ENCODE measurements around the gene GET4.
"Not testable (repeated sequence)": the region's sequence is repeated elsewhere in the genome, so short reads cannot be mapped to it uniquely, and the experiment has no call there.

Gene GET4

DNA sequence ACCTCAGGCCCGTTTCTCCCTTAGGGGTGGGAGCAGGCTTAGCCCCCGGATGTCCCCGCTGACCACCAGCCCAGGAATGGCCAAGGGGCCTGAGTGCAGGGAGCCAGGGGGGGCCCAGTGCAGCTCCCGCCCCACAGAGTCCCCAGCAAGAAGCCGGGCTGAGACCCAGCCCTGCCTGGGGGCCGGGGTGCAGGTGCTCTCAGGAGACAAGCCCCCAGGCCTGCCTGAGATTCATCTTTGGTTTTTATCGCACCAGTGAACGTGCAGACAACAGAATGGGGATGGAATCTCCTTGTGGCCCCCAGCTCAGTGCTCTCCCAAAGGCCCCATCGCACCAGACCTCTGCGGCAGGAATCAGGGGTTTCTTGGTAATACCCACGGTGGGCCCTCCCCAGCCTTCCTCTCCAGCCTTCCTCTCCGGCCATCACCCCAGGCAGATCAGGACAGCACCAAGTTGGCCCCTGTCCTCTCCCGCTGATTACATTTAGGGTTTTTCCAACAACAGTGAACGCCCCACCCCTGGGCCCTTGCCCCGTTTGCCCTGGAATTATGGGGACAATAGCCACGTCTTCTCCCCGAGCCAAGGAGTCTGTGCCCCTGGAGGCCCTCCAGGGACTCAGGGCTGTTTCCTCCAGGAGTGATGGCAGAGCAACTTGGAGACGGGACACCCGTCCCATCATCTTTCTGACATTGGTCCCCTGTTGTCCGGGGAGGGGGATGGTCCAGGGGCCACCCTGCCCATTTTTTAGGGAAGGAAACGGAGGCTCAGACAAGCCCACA lies 55.7 kb downstream of the GET4 start:
- no peak for DNase-seq

DNA sequence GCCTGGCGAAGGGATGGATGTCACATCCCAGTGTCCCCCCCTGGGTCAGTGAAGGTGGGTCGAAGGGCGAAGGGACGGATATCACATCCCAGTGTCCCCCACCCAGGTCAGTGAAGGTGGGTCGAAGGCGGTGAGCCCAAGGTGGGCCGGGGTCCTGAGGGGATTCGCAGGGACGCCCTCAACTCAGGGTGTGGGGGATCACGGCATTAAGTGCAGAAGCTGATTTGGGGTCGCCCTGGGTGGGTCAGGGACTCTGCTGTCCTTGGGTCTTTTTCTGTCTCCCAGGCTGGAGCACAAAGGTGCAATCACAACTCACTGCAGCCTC lies 56.3 kb downstream of the GET4 start:
- no peak for DNase-seq

DNA sequence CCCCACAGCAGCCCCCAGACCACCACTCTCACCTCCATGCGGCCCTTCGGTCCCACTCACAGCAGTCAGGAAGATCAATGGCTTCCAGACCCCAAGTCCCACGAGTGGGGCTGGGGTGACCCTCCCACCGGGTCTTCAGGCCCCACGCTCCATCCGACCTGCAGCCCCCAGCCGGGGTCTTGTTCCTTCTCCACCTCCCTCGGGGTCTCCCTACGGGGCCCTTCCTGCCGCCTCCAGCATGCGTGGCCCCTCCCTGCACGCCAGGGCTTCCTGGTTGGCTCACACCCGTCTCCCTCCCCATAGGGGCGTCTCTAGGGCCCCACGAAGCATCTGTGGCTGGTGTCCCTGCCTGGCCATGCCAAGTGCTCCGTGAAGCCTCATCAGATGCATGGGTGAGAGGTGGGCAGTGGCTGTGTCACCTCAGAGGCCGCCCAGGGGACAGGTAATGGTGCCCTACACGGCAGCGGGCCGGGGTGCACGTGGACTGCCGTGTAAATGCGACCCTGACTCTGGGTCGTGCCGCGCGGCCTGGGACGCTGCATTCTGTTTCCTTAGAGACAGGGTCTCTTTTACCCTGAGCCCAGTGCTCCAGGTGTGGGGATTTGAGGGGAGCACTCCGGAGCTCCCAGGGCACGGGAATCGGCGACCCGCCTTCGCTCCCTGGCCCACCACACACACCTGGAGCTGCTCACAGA lies 58.3 kb downstream of the GET4 start:
- no peak for DNase-seq

GRCh38 chr7:935164-935873 lies 59.0 kb downstream of the GET4 start:
- DNase-seq = no peak

DNA sequence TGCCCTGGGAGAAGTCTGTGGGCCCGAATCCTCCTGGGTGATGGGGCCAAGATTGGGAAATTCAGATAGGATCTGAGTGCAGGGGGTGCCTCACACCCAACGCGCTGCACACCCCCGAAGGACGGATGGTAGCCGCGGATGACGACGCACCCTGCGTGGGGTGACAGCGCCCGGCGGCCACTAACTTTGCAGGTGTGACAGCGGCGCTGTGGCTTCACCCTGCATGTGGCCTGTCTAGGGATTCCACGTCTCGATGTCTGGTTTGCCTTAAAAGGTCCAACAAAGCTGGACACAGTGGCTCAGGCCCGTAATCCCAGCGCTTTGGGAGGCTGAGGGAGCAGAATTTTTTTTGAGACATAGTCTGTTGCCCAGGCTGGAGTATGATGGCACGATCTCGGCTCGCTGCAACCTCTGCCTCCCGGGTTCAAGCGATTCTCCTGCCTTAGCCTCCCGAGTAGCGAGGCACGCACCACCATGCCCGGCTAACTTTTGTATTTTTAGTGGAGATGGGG lies 59.6 kb downstream of the GET4 start:
- DNase-seq = no peak

DNA sequence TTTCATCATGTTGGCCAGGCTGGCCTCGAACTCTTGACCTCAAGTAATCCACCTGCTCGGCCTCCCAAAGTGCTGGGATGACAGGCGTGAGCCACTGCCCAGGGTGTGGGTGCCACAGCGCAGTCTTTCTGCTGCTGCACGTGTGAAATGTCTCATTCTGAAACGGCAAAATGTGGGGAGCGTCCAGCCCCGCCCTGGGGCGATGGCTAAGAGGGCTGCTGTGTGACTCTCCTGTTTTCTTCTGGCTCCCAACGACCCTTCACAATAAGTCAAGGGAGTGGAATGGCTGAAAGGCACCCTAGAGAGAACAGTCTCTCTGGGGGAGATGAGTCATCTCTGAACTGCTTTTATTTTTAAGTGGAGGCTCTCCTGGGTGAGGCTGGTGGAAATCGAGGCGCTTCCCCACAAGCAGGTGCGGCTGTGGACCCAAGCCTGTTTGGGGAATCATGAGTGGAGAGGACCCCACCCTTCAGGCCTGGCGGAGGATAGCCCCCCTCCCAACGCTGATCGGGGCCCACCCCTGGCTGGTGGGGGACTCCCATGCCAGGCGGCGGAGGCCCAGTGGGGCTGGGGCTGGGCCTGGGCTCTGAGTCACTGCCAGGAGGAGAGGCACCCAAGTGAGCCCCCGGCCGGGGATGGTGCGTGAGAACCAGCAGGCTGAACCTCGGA lies 60.2 kb downstream of the GET4 start:
- no peak for DNase-seq

- DNase-seq = no peak
Measured at GRCh38 chr7:937856-938484, 61.6 kb downstream of the GET4 start.

- DNase-seq = no peak
Measured at GRCh38 chr7:938546-939185, 62.3 kb downstream of the GET4 start.

GRCh38 chr7:939843-940242 lies 63.5 kb downstream of the GET4 start:
- DNase-seq = no peak

DNA sequence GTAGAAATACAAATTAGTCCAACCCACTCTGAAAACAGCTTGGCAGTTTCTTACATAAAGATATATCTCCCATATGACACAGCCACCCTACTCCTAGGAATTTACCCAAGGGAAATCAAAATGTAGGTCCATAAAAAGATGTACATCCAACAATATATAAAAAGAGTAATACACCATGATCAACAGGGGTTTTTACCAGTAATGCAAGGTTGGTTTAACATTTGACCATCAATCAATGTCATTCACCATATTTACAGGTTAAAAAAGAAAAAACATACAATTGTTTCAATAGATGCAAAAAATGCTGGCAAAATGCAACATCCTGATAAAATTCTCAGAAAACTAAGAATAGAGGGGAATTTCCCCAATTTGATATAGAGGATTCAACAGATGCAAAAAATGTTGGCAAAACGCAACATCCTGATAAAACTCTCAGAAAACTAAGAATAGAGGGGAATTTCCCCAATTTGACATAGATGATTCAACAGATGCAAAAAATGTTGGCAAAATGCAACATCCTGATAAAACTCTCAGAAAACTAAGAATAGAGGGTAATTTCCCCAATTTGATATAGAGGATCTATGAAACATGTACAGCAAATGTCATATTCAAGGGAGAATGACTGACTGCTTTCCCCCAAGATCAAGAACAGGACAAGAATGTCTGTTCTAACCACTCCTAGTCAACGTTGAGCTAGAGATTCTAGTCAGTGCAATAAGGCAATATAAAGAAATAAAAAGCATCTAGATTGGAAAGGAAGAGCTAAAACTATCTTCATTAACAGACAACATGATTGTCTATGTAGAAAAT lies 64.5 kb downstream of the GET4 start:
- no peak for DNase-seq

DNA sequence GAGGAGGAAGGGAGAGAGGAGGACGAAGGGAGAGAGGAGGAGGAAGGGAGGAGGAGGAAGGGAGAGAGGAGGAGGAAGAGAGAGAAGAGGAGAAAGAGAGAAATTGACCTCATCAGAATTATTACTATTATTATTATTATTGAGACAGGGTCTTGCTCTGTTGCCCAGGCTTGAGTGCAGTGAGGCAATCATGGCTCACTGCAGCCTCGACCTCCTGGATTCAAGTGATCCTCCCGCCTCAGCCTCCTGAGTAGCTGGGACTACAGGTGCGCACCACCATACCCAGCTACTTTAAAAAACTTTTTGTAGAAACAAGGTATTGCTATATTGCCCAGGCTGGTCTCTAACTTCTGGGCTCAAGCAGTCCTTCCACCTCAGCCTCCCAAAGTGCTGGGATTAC lies 67.4 kb downstream of the GET4 start:
- DNase-seq = not testable (repeated sequence)

DNA sequence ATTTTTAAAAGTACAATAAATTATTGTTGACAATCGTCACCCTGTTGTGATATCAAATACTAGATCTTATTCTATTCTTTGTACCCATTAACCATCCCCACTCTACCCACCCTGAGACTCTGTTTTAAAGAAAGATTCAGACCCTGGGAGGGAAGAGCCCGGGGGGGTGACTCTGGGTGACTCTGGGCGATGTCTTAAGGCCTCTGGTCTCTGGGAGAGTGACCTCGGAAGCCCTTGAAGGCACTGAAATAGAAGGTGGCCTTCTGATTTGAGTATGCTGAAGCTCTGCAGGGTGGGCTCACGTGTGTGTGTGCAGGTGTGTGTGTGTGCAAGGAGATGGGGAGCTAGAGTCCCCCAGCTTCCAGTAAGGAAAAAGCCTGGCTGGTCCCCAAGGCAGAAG lies 68.4 kb downstream of the GET4 start:
- no peak for DNase-seq

GRCh38 chr7:945147-945555 lies 68.8 kb downstream of the GET4 start:
- no peak for DNase-seq

- DNase-seq = no peak
Measured at GRCh38 chr7:945556-946255, 69.4 kb downstream of the GET4 start.
